Transverse colon (tissue), 4 donors: ENCODE data around the gene KCNQ1OT1. TPM values are rescaled to one million over a fixed set of nuclear protein-coding genes. Genes with fewer than 3 reads are reported as not detected.

Source experiments
- DNase-seq: peaks from one replicate; pipeline ENCODE4 v3.0.0-alpha.2; 2019
- H3K27ac ChIP-seq, 4 donors: fragments of 200-600 bp; sonication (generic); 2 replicates each; pipeline ENCODE4 v1.5.1; 2016 to 2018; ENCODE audit warnings: inconsistent platforms in 4 of 4
- H3K27me3 ChIP-seq: fragments of 200-600 bp; sonication (generic); 2 replicates; pipeline ENCODE4 v1.5.1; 2017; ENCODE audit warnings: inconsistent platforms
- H3K36me3 ChIP-seq, 4 donors: fragments of 200-600 bp; sonication (generic); 2 replicates each; pipeline ENCODE4 v1.5.1; 2017 to 2019; ENCODE audit warnings: inconsistent platforms in 4 of 4
- H3K4me1 ChIP-seq, 4 donors: fragments of 200-600 bp; sonication (generic); 2 replicates each; pipeline ENCODE4 v1.5.1; 2017 to 2020; ENCODE audit warnings: inconsistent platforms in 4 of 4
- H3K4me3 ChIP-seq, 4 donors: fragments of 200-600 bp; sonication (generic); 1 replicate in 1 of 4; 2 replicates in 3 of 4; pipeline versions ENCODE4 v1.5.1 to v1.6.1; 2017 to 2019; ENCODE audit warnings: inconsistent platforms in 4 of 4
- H3K9me3 ChIP-seq, 2 donors: fragments of 200-600 bp; sonication (generic); 2 replicates each; pipeline ENCODE4 v1.5.1; 2017 to 2019; ENCODE audit warnings: inconsistent platforms in 2 of 2
- EP300 ChIP-seq: sonication (generic); formaldehyde crosslinking; IDR thresholded peaks from one replicate; pipeline ENCODE4 v1.6.1; 2017; ENCODE audit warnings: antibody characterized with exemption, low read depth
- POLR2A ChIP-seq: fragments of 450-650 bp; IDR thresholded peaks from one replicate; pipeline ENCODE4 v1.6.1; 2016; ENCODE audit warnings: antibody characterized with exemption, mild to moderate bottlenecking, moderate library complexity
- POLR2AphosphoS5 ChIP-seq, 3 donors: sonication (generic); formaldehyde crosslinking; IDR thresholded peaks; one replicate each; pipeline ENCODE4 v1.6.1; 2016; ENCODE audit warnings: antibody characterized with exemption in 3 of 3
- WGBS, 2 donors: methylation state at CpG; one replicate each; pipeline ENCODE4 v1.1.5; 2018; ENCODE audit warnings: low coverage in 1 of 2; 5-methylcytosine and 5-hydroxymethylcytosine counted together
- in situ Hi-C, 4 donors: fragments of 200-750 bp; cut with MboI; loops; one replicate each; pipeline versions ENCODE4 v1.15.0 to v1.15.1; 2017; ENCODE audit warnings: low sequenced_read_pairs in 3 of 4, low pct_ligation_motif_present in 1 of 4, low pct_unique_long_range_greater_than_20kb in 1 of 4
- intact Hi-C: fragments of 100-400 bp; cut with DNase I; formaldehyde crosslinking; loops from one replicate; pipeline ENCODE4 v1.15.1; 2023; ENCODE audit warnings: low total_unique reads
- total RNA-seq, 4 donors: library from RNA; depleted of rRNA; stranded (reverse); fragments of >200 nt; gene quantifications; one replicate each; pipeline ENCODE4 v1.1.0, GENCODE V29; 2016
- TF ChIP-seq, protein P1 (sequence below), 5 experiments: fragments of 200-600 bp in 3 of 5; fragments of 450-650 bp in 2 of 5; sonication (generic) in 3 of 5; IDR thresholded peaks; 1 replicate in 2 of 5; 2 replicates in 3 of 5; pipeline ENCODE4 v1.5.1; 2016 to 2017; ENCODE audit warnings: antibody characterized with exemption in 5 of 5, inconsistent platforms in 3 of 5, mild to moderate bottlenecking in 2 of 5, moderate library complexity in 1 of 5

The KCNQ1OT1 gene
- total RNA-seq, 4 donors from 2014 or later = 1.5 to 5.0 (median 1.9) TPM

DNA sequence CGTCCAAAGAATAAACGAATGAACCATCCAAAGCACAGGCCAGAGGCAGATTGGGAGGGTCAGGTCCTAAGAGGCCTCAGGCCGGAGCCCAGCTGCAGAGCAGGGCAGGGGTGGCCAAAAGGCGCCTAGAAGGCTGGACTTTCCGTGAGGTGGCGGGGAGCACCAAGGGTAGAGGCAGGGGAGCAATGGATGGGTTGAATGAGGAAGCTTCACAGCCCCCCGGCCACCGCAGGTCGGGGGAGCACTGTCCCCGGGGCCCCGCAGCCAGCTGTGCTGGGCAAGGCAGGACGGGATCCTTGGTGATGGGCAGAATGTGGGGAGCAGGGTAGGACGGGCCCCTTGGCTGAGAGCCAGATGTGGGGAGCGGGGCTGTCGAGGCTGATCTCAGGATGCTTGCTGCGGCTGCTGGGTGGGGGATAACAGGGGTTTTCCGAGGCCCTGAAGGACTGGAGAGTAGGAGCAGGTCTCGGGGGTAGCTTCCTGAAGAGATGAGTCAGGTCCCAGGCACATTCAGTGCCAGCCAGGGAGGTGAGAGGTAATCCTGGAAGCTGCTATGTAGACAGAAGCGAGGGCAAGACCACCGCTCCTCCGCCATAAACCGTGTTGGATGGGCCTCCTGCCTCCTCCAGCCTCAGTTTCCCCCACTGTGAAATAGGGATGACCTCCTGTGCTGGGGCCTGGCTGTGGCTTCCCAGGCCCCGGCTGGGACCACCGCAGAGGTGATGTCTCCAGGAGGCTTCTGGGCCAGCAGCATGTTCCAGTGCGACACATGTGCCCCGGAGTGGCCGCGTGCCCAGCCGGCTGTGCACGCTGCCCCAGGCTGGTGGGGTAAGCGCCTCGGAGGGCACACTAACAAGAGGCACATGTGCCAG is 34.6 kb upstream of the KCNQ1OT1 start:
- Histone ChIP-seq H3K4me3 (no peak overlapping the region), H3K27me3 (no peaks in the 10 kb centered on the region), H3K9me3 (no peaks in the 10 kb centered on the region), H3K4me1 (peaks cover 0 to 19% (median 14%) of the 10 kb centered on the region in 4 donors), H3K27ac (no peak overlapping the region), H3K36me3 (no peaks in the 10 kb centered on the region)
- intact Hi-C loops = no loop called here
- in situ Hi-C loops = no loop called here
- no peak for DNase-seq
- WGBS, 2 donors = 66 to 90% methylated on average over 7 to 32 of the region's 32 CpGs
- TF ChIP-seq POLR2A = no peak
- no peak for TF ChIP-seq POLR2AphosphoS5 (IDR thresholded peaks at IDR 0.05)
- TF ChIP-seq EP300 = no peak
- TF ChIP-seq, protein P1, sequence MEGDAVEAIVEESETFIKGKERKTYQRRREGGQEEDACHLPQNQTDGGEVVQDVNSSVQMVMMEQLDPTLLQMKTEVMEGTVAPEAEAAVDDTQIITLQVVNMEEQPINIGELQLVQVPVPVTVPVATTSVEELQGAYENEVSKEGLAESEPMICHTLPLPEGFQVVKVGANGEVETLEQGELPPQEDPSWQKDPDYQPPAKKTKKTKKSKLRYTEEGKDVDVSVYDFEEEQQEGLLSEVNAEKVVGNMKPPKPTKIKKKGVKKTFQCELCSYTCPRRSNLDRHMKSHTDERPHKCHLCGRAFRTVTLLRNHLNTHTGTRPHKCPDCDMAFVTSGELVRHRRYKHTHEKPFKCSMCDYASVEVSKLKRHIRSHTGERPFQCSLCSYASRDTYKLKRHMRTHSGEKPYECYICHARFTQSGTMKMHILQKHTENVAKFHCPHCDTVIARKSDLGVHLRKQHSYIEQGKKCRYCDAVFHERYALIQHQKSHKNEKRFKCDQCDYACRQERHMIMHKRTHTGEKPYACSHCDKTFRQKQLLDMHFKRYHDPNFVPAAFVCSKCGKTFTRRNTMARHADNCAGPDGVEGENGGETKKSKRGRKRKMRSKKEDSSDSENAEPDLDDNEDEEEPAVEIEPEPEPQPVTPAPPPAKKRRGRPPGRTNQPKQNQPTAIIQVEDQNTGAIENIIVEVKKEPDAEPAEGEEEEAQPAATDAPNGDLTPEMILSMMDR (IDR thresholded peaks at IDR 0.05) = no peak

DNA sequence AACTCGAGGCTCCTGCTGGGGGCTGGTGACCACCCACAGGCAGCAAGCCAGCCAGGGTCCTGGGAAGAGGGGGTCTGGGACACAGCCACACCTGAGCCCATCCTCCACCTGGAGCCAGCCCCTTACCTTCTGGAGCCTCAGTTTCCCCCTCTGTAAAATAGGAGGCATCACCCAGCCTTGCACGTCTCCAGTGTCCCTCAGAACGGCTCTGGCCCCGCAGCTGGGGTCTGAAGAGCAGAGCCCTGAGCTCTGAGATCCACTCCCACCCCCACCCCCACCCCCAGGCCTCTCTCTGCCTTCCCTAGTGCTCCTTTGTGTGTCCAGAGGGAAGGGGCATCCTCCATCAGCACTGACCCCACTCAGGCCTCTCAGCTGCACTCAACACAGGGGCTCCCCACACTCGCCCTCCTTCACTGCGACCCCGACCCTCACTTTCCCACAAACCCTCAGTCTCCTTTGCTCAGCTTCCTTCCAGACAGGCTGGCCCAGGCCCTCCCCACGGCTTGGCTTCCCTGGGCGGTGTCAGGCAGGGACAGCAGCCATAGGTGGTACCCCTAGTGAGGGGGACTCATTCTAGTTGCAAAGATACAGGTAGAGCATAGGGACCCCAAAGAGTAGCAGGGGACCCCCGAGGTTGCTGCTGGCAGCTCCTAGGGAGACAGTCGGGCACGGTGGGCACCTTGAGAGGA is 33.3 kb upstream of the KCNQ1OT1 start:
- no peaks in the 10 kb centered on the region for H3K36me3 ChIP-seq
- 54 to 83% methylated on average over 3 to 12 of the region's 12 CpGs for WGBS, 2 donors
- peaks cover 0 to 18% (median 14%) of the 10 kb centered on the region in 4 donors for H3K4me1 ChIP-seq
- intact Hi-C loops (no loop called here), in situ Hi-C loops (no loop called here)
- TF ChIP-seq POLR2AphosphoS5 (IDR thresholded peaks at IDR 0.05) = no peak
- TF ChIP-seq EP300 = no peak
- TF ChIP-seq POLR2A = no peak
- TF ChIP-seq, protein P1 (IDR thresholded peaks at IDR 0.05) = no peak
- H3K27me3 ChIP-seq = no peaks in the 10 kb centered on the region
- no peak overlapping the region for H3K27ac ChIP-seq
- no peak overlapping the region for H3K4me3 ChIP-seq
- no peaks in the 10 kb centered on the region for H3K9me3 ChIP-seq
- DNase-seq = no peak

DNA sequence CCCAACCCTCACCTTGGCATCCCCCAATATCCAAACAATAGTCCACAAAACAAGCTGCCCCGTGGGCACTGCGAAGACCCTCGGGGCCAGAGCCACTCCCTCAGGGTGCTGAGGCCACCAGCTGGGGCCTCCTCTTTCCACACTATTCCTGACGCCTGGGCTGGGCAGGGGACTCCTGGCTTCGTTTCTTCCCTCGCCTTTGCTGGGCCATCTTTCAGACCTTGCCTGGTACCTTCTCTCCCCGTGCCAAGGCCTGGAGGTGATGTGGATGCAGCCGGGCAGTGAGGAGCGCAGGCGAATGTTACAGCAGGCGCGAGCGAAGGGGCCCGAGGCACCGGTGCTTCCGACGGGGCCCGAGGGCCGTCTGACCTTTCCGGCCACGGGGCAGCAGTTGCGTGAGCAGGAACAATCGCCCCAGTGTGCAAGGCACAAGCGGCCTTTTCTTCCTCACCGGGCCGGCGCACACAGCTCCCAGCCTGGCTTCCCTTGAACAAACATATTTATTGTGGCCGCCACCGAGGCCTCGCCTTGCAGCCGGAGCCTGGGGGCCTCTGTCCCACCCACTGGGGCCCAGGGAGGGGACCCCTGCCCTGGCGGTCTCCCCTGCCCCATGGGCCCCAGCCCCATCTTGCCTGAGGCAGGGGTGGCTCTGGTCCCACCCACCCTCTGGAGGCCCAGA is 32.6 kb upstream of the KCNQ1OT1 start:
- H3K27me3 ChIP-seq = no peaks in the 10 kb centered on the region
- intact Hi-C loops = no loop called here
- in situ Hi-C loops = no loop called here
- no peak overlapping the region for H3K4me3 ChIP-seq
- H3K36me3 ChIP-seq = no peaks in the 10 kb centered on the region
- WGBS, 2 donors = 86% methylated on average over 27 of the region's 32 CpGs; no CpG with 5 or more reads in 1 of the 2 donors
- TF ChIP-seq, protein P1 (IDR thresholded peaks at IDR 0.05) = no peak
- TF ChIP-seq EP300 = no peak
- no peak for TF ChIP-seq POLR2A
- TF ChIP-seq POLR2AphosphoS5 (IDR thresholded peaks at IDR 0.05) = no peak
- no peak for DNase-seq
- no peak overlapping the region for H3K27ac ChIP-seq
- peaks cover 0 to 11% (median 7%) of the 10 kb centered on the region in 4 donors for H3K4me1 ChIP-seq
- H3K9me3 ChIP-seq = no peaks in the 10 kb centered on the region
